Stimulated activated CD4-positive, alpha-beta T cell treated with anti-CD3 and anti-CD28 coated beads, TNF-alpha, amount 100 ng/mL, for 48 hours (primary cell): ENCODE results near the gene SRCAP.

Experiments
- DNase-seq, 3 donors: peaks; one replicate each; pipeline ENCODE4 v3.0.0-alpha.2; 2020; ENCODE audit warnings: low read depth in 3 of 3

Gene SRCAP

GRCh38 chr16:30736995-30737793, 38.2 kb downstream of the SRCAP start:
- DNase-seq, result no peak

DNA sequence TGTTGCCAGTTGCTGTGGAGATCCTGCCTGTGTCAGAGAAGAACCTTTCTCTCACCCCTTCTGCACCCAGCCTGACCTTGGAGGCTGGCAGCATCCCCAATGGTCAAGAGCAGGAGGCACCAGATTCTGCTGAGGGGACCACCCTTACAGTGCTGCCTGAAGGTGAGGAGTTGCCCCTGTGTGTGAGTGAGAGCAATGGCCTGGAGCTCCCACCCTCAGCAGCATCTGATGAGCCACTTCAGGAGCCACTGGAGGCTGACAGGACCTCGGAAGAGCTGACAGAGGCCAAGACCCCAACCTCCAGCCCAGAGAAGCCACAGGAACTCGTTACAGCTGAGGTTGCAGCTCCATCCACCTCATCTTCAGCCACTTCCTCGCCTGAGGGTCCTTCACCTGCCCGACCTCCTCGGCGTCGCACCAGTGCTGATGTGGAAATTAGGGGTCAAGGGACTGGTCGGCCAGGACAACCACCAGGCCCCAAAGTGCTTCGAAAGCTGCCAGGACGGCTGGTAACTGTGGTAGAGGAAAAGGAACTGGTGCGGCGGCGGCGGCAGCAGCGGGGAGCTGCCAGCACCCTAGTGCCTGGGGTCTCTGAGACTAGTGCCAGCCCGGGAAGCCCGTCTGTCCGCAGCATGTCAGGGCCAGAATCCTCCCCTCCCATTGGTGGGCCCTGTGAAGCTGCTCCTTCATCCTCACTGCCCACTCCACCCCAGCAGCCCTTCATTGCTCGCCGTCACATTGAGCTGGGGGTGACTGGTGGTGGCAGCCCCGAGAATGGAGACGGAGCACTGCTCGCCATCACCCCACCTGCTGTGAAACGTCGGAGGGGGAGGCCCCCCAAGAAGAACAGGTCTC, 39.0 kb downstream of the SRCAP start:
- DNase-seq, result no peak

DNA sequence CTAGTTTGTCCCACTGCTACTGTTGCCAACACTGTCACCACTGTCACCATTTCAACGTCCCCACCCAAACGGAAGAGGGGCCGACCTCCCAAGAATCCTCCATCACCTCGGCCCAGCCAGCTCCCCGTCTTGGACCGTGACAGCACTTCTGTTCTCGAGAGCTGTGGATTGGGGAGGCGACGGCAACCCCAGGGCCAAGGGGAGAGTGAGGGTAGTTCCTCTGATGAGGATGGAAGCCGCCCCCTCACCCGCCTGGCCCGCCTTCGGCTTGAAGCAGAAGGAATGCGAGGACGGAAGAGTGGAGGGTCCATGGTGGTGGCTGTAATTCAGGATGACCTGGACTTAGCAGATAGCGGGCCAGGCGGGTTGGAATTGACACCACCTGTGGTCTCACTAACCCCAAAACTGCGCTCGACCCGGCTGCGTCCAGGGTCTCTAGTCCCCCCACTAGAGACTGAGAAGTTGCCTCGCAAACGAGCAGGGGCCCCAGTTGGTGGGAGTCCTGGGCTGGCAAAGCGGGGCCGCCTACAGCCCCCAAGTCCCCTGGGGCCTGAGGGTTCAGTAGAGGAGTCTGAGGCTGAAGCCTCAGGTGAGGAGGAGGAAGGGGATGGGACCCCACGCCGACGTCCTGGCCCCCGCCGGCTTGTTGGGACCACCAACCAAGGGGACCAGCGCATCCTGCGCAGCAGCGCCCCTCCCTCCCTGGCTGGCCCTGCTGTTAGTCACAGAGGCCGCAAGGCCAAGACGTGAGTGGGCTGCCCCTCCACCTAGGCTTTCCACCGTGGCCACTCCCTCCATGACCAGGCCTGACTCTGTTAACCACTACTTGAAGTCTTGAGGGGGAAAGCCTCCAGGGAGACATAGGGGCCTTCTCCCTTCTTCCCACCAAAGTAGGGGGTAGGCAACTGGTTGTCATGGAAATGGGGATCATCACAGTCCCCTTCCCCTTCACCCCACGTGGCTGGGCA, 40.3 kb downstream of the SRCAP start:
- DNase-seq, result no peak

DNA sequence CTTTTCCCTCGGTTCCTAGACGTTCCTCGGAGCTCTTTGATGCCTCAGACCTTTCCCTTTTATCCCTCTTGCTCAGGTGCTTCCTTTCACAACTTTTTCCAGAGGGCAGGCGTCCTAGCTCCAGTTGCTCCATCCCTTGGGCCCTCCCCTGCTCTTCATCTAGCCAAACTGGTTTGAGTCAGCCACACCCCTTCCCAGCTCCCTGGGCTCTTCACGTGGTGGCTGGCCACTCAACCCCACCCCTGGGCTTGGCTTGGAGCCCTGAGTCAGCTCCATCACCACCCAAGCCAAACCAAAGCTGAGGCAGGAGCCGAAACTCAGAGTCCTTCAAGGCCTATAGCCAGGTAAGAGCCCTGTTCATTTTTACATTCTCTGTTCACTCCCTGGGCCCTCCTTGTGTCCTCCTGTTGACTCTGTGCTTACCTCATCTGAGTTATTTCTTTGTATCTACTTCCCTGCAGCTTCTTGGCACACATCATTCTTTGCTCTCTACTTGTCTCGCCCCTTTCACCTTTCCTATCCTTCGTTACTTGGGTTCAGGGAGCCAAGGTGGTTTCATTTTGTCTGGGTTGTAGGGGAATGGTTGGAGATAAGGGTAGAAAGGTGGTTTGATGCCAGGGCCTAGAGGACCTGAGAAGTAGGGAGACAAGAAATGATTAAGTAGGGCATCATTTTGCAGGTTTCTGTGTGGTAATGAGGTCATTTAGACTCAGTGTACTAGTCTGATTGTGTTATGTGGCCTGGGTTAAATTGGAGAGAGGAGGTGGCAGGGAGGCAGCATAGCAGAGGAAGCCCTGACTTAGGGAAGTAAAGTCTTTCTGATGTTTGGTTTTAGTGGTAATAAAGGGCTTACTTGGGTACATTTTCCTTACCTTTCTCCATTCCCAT, 41.6 kb downstream of the SRCAP start:
- DNase-seq, result no peak

DNA sequence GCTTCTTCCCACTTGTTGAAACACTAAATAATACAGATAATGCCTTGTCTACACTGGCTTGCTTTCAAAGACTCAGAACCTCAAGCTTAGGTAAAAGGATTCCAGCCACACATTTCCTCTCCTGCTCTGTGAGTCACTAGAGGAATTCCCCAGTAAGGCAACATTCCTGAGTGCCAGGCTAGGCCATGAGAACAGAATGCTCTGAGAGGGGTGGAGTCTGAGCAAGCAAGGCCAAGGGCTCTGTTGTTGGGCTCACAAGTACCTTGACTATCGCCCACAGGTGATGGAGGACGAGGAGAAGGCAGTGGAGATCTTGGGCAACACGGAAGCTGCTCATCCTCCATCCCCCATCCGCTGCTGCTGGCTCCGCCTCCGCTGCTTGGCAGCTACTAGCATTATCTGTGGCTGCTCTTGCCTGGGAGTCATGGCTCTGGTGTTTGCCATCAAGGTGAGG, 42.5 kb downstream of the SRCAP start:
- DNase-seq, result no peak

GRCh38 chr16:30743716-30744115, 44.7 kb downstream of the SRCAP start:
- DNase-seq, result no peak

GRCh38 chr16:30744183-30744582, 45.2 kb downstream of the SRCAP start:
- DNase-seq, result no peak

DNA sequence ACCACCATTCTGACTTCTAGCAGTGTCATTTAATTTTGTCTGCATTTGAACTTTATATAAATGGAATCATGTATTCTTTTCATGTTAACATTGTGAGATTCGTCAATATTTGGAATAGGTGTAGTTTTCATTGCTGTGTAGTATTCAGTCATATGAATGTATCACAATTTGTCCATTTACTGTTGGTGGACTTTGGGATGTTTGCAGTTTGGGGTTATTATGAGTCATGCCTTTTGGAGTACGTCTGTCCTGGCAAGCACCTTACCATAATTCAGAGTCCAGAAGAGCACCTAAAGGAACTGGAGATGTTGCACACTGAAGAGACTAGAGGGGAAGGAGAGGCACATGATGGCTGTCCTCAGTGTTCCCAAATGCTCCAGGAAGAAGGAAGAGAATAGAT, 46.1 kb downstream of the SRCAP start:
- DNase-seq, result no peak

- no peak for DNase-seq
Measured at GRCh38 chr16:30746638-30747175, 47.7 kb downstream of the SRCAP start.

GRCh38 chr16:30747331-30747730, 48.4 kb downstream of the SRCAP start:
- no peak for DNase-seq

DNA sequence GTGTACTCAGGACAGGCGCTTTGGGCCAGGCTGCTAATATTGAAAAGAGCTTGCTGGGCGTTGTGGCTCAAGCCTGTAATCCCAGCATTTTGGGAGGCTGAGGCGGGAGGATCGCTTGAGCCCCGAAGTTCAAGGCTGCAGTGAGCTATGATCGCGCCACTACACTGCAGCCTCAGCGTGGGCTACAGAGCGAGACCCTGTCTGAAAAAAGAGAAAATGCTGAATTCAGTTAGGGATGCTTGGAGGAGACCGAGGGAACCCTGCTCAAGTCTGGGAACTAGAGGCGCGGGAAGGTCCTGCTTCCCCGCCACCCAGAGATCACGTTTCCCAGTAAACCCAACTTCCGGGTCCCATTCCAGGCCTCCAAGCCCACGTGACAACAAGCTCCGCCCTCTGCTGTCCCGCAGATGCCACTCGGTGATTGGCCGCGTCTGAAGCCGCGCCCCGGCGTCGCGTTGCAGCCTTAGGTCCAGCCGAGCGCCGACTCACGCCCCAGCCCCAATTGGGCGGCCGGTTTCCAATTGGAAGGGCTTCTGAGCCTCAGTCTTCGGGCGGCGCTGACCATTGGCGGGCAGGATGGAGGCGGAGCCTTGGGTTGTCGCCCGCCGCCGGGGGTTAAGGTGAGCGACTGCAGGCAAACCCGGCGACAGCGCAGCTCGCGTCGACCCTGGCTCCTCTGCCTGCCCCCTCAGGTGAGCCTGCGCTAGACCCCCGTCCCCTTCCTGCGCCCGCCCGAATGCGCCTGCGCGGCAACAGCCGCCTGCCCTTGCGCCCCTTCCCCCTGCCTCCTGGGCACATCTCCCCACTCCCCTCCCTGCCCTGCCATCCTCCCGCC, 49.0 kb downstream of the SRCAP start, which contains the start of gene PHKG2:
PHKG2 (plus strand) TSS at position 627 of the 835 bp plus-strand sequence. CDS start 396 bp downstream, outside the sequence.
- DNase-seq, result peak; percentile 95 to 96 (median 95)

- no peak for DNase-seq
Measured at GRCh38 chr16:30748634-30749445, 49.9 kb downstream of the SRCAP start.

GRCh38 chr16:30750201-30750600, 51.2 kb downstream of the SRCAP start:
- no peak for DNase-seq

- DNase-seq, result no peak
Measured at GRCh38 chr16:30750876-30751465, 52.0 kb downstream of the SRCAP start.

DNA sequence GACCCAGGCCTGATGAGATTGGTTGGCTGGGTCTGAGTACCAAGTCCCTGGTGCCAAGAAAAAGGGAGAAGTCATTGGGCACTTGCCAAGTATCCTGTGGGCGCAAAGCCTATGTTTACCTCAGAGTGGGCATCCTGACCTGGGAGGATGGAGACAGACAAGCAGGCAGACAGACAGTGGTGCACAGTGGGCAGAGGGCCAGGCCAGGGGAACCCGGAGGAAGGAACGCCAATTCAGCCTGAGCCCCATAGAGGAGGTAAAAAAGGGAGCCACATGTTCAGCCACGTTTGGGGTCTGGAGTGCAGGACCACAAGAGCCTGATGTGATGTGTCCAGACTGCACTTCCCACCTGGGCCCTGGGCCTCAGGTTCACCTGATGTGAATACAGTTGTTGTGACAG, 54.6 kb downstream of the SRCAP start:
- DNase-seq, result no peak

GRCh38 chr16:30755955-30756780, 57.2 kb downstream of the SRCAP start:
- DNase-seq, result no peak

- DNase-seq, result no peak
Measured at GRCh38 chr16:30756781-30757100, 57.8 kb downstream of the SRCAP start.
